PC-9 (cell line): Measurements from ENCODE around the gene PDHX. TPM values are rescaled to one million over a fixed set of nuclear protein-coding genes. Genes with fewer than 3 reads are reported as not detected.

ENCODE experiments used
- BruUV-seq: library from RNA; stranded (reverse); fragments of 400-500 nt; replicated peaks from 2 replicates; lab custom pipeline; 2021; lab: Mats Ljungman, UMichigan
- CTCF ChIA-PET: fragments of 300-600 bp; sonication (Branson Sonifier 250); formaldehyde crosslinking; loops from one replicate; lab custom pipeline; 2022; ENCODE audit warnings: antibody characterized with exemption; lab: Charles Lee
- POLR2A ChIA-PET: fragments of 300-600 bp; sonication (Branson Sonifier 250); formaldehyde crosslinking; loops from one replicate; lab custom pipeline; 2022; ENCODE audit warnings: antibody characterized with exemption; ENCODE audit not compliant: unreplicated experiment; lab: Charles Lee
- DNase-seq, 2 experiments: peaks; one replicate each; pipeline versions ENCODE4 v3.0.0 to v3.0.0-alpha.2; 2015 to 2022; ENCODE audit warnings: mixed read lengths in 1 of 2
- H2AFZ ChIP-seq: fragments of 200-600 bp; sonication (generic); 2 replicates; pipeline ENCODE4 v1.8.1; 2017; ENCODE audit warnings: antibody characterized with exemption
- H3F3A ChIP-seq: fragments of 200-600 bp; sonication (generic); 2 replicates; pipeline ENCODE4 v1.8.1; 2017; ENCODE audit warnings: antibody characterized with exemption, mild to moderate bottlenecking, low read depth; ENCODE audit not compliant: insufficient read depth
- H3K27ac ChIP-seq: fragments of 200-600 bp; sonication (generic); 2 replicates; pipeline ENCODE4 v1.6.1; 2016; ENCODE audit warnings: mixed run types
- H3K27me3 ChIP-seq: fragments of 200-600 bp; sonication (generic); 2 replicates; pipeline ENCODE4 v1.6.1; 2016; ENCODE audit warnings: low read depth, mixed run types; ENCODE audit not compliant: insufficient read depth
- H3K36me3 ChIP-seq: fragments of 200-600 bp; sonication (generic); 2 replicates; pipeline ENCODE4 v1.6.1; 2016; ENCODE audit warnings: low read depth, mixed run types
- H3K4me1 ChIP-seq: fragments of 200-600 bp; sonication (generic); replicated peaks from 2 replicates; pipeline ENCODE4 v1.6.1; 2016; ENCODE audit warnings: mixed run types; ENCODE audit not compliant: insufficient read depth
- H3K4me2 ChIP-seq: fragments of 200-600 bp; sonication (generic); 2 replicates; pipeline ENCODE4 v1.6.1; 2017; ENCODE audit warnings: mixed run types
- H3K4me3 ChIP-seq: fragments of 200-600 bp; sonication (generic); 2 replicates; pipeline ENCODE4 v1.6.1; 2016; ENCODE audit warnings: mixed run types
- H3K79me2 ChIP-seq: fragments of 200-600 bp; sonication (generic); 2 replicates; pipeline ENCODE4 v1.6.1; 2017; ENCODE audit warnings: low read depth, mixed run types
- H3K9me2 ChIP-seq: fragments of 200-600 bp; sonication (generic); 2 replicates; pipeline ENCODE4 v1.8.1; 2017; ENCODE audit warnings: mild to moderate bottlenecking; ENCODE audit not compliant: insufficient read depth
- H3K9me3 ChIP-seq: fragments of 200-600 bp; sonication (generic); 2 replicates; pipeline ENCODE4 v1.8.1; 2016; ENCODE audit warnings: low read depth; ENCODE audit not compliant: insufficient read depth
- H4K20me1 ChIP-seq: fragments of 200-600 bp; sonication (generic); 2 replicates; pipeline ENCODE4 v1.8.1; 2017; ENCODE audit not compliant: insufficient read depth
- EZH2 ChIP-seq: fragments of 200-600 bp; sonication (generic); IDR thresholded peaks from 2 replicates; pipeline ENCODE4 v1.8.0; 2017; ENCODE audit warnings: antibody characterized with exemption, low read depth
- intact Hi-C: fragments of 100-400 bp; cut with micrococcal nuclease; formaldehyde crosslinking; loops from one replicate; pipeline ENCODE4 v1.10.0; 2022; ENCODE audit not compliant: unreplicated experiment
- total RNA-seq: library from RNA; stranded (reverse); gene quantifications from 2 replicates; pipeline ENCODE4 v1.2.3, GENCODE V29; 2021
- TF ChIP-seq, protein P1 (sequence below): fragments of 200-600 bp; sonication (generic); conservative IDR thresholded peaks from 2 replicates; pipeline ENCODE4 v1.6.1; 2017; ENCODE audit warnings: mixed run types, antibody characterized with exemption, mild to moderate bottlenecking, moderate library complexity

Gene PDHX
- total RNA-seq, 1 experiment from 2014 or later = 47.0 TPM

DNA sequence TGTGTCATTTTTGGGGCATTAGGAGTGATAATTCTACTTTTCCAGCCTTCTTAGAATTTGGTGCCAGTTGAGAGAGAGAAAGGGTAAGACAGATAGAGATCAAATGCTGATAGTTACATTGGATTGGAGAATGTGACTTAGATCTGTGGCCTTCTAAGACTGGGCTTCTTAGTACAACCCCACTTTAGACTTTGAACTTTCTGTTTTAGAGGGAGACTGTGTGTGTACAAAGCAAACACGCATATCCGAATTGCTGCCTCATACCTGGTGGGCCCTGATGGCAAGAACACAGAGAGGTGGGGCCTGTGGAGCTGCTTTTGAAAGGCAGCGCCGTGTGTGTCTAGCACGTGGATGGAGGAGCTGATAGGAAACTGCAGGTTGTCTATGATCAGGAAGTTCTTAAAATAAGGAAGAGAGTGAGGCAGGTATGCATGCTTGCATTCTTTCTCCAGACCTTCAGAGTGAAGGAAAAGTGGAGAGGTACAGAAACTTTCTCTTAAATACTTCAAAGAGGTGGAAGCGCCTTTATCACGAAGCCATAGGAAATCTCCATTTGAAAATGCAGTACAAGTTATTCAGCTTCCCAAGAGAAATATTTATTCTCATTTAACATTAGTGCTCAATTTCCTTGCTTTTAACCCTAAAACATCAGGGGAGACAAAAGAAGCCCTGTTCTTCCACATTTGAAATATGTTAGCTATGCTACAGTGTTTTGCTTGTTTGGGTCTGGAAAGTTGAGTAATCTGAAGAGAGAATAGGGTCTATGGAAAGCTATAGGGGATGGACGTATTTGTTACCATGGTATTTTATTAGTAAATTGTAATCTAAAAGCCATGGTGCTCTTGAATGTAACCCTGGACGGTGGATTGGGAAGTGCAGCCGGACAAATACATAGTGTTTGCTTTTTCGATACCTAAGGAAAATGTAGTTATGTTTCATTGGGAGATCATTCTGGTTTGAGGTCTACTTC is 13.7 kb downstream of the PDHX start:
- H3K4me1 ChIP-seq = peaks cover 13% of the 10 kb centered on the region
- H2AFZ ChIP-seq = no peak overlapping the region
- BruUV-seq = no TSS peak
- peaks cover 27% of the 10 kb centered on the region; the same call in 1 of the 2 replicates for H3K36me3 ChIP-seq
- H3K9me3 ChIP-seq = no peaks in the 10 kb centered on the region
- H3K4me3 ChIP-seq = no peak overlapping the region
- no peak for DNase-seq
- intact Hi-C loops = loop anchor here (5.0 to 10.0 kb wide), 3 partner anchors 67 to 1565 kb away; no protein-coding TSS in a partner anchor
- TF ChIP-seq, protein P1, sequence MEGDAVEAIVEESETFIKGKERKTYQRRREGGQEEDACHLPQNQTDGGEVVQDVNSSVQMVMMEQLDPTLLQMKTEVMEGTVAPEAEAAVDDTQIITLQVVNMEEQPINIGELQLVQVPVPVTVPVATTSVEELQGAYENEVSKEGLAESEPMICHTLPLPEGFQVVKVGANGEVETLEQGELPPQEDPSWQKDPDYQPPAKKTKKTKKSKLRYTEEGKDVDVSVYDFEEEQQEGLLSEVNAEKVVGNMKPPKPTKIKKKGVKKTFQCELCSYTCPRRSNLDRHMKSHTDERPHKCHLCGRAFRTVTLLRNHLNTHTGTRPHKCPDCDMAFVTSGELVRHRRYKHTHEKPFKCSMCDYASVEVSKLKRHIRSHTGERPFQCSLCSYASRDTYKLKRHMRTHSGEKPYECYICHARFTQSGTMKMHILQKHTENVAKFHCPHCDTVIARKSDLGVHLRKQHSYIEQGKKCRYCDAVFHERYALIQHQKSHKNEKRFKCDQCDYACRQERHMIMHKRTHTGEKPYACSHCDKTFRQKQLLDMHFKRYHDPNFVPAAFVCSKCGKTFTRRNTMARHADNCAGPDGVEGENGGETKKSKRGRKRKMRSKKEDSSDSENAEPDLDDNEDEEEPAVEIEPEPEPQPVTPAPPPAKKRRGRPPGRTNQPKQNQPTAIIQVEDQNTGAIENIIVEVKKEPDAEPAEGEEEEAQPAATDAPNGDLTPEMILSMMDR = no peak
- no peak for TF ChIP-seq EZH2
- no peaks in the 10 kb centered on the region; the same call in 1 of the 2 replicates for H4K20me1 ChIP-seq
- H3K27ac ChIP-seq = no peak overlapping the region
- peaks cover 8% of the 10 kb centered on the region; the same call in 1 of the 2 replicates for H3F3A ChIP-seq
- CTCF ChIA-PET = interaction anchor here (0.6 kb wide), 1 partner anchor 235 kb away, joined by 3 read pairs; no protein-coding TSS in a partner anchor
- POLR2A ChIA-PET = no interaction called here
- H3K4me2 ChIP-seq = no peak overlapping the region
- H3K27me3 ChIP-seq = no peaks in the 10 kb centered on the region
- H3K9me2 ChIP-seq = no peaks in the 10 kb centered on the region; the same call in 1 of the 2 replicates
- peaks cover 60% of the 10 kb centered on the region for H3K79me2 ChIP-seq

- ChIA-PET CTCF (no interaction called here), POLR2A (no interaction called here)
- no peak overlapping the region for H2AFZ ChIP-seq
- intact Hi-C loops = no loop called here
- peaks cover 7% of the 10 kb centered on the region; the same call in 1 of the 2 replicates for H3K36me3 ChIP-seq
- TF ChIP-seq EZH2 = no peak
- TF ChIP-seq, protein P1 = no peak
- no peak overlapping the region for H3K4me3 ChIP-seq
- H3K4me1 ChIP-seq = no peaks in the 10 kb centered on the region
- no peaks in the 10 kb centered on the region for H3K9me2 ChIP-seq
- no peaks in the 10 kb centered on the region for H3K9me3 ChIP-seq
- H4K20me1 ChIP-seq = no peaks in the 10 kb centered on the region; the same call in 1 of the 2 replicates
- no peak overlapping the region for H3K4me2 ChIP-seq
- BruUV-seq = no TSS peak
- DNase-seq = no peak
- no peaks in the 10 kb centered on the region; the same call in 1 of the 2 replicates for H3K79me2 ChIP-seq
- H3K27ac ChIP-seq = no peak overlapping the region
- H3F3A ChIP-seq = no peaks in the 10 kb centered on the region; the same call in 1 of the 2 replicates
- H3K27me3 ChIP-seq = no peaks in the 10 kb centered on the region
These were observed 20.7 kb downstream of the PDHX start for GRCh38 chr11:34936945-34937629.

DNA sequence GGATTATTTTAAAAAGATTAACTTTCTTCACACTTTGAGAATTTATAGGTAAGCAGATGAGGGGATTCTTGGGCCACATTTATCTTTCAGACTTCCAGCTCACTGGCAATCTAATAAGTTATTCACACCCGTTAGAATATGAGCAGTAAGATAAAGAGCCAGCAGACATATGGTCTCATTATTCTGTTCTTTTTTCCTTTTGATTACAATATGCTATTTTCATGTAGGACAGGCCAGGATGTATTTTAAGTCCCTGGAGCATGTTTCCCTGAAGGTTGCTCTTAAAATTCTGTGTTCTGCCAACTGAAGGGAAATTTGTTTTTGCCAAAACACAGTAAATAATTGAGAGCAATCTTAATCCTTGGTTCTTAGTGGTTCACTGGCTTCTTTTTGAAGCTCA is 22.2 kb downstream of the PDHX start:
- intact Hi-C loops = no loop called here

More for the DNA sequence above, 22.2 kb downstream of the PDHX start:
- H3K4me2 ChIP-seq = no peak overlapping the region
- H4K20me1 ChIP-seq = no peaks in the 10 kb centered on the region
- H3F3A ChIP-seq = no peaks in the 10 kb centered on the region; the same call in 1 of the 2 replicates
- no peaks in the 10 kb centered on the region; the same call in 1 of the 2 replicates for H3K36me3 ChIP-seq
- H3K27me3 ChIP-seq = no peaks in the 10 kb centered on the region
- BruUV-seq = no TSS peak
- no peaks in the 10 kb centered on the region for H3K9me2 ChIP-seq
- DNase-seq = no peak
- no peaks in the 10 kb centered on the region for H3K4me1 ChIP-seq
- no peak overlapping the region for H3K27ac ChIP-seq
- POLR2A ChIA-PET = no interaction called here
- peaks cover 2% of the 10 kb centered on the region; the same call in 1 of the 2 replicates for H3K79me2 ChIP-seq
- H3K4me3 ChIP-seq = no peak overlapping the region
- TF ChIP-seq EZH2 = no peak
- TF ChIP-seq, protein P1 = no peak
- H2AFZ ChIP-seq = no peak overlapping the region
- CTCF ChIA-PET = interaction anchor here (1.0 kb wide), 1 partner anchor 77 kb away, joined by 3 read pairs; no protein-coding TSS in a partner anchor
- H3K9me3 ChIP-seq = no peaks in the 10 kb centered on the region; the same call in none of the 2 replicates
